Activated CD8-positive, alpha-beta memory T cell treated with anti-CD3 and anti-CD28 coated beads for 48 hours (primary cell): ENCODE measurements around the gene CYTH1.

ENCODE experiments used
- DNase-seq, 3 experiments: peaks; one replicate each; pipeline ENCODE4 v3.0.0-alpha.2; 2020; ENCODE audit warnings: low read depth in 2 of 3, low spot score in 2 of 3

Gene CYTH1

GRCh38 chr17:78624324-78625151, 157.5 kb downstream of the CYTH1 start:
- DNase-seq: no peak
